ENCODE data around the gene PFKM.

The PFKM gene

DNA sequence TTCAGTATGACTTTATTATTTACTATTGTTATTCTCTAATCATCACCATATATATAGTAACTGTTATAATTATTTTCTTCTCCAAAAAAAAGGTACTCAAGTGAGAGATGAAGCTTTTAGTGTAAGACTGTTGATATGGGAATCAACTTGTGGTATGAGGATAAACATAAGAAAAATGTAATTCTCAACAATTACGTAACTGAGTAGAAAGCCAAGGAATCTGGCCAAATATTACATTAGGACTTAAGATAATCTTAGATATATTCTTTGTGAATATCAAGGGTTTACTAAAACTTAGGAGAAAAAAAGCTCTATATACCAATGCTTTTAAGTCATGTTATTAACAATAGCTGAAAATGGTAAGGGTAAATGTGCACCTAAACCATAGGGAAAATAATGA, 26.6 kb upstream of the PFKM start:
- no peak overlapping the region for H3K4me3 ChIP-seq (ENCODE audit: low read depth, low read length)
- no peak for TF ChIP-seq CTCF (IDR thresholded peaks at IDR 0.05; ENCODE audit: borderline replicate concordance, insufficient read depth, low read depth, low read length)

- peak overlapping the region; percentile 79 for H3K4me3 ChIP-seq (ENCODE audit: low read depth, low read length)
- TF ChIP-seq CTCF (IDR thresholded peaks at IDR 0.05; ENCODE audit: borderline replicate concordance, insufficient read depth, low read depth, low read length) = no peak
Observed at GRCh38 chr12:48104531-48104930, 14.6 kb upstream of the PFKM start.

- no peak for TF ChIP-seq CTCF (IDR thresholded peaks at IDR 0.05; ENCODE audit: borderline replicate concordance, insufficient read depth, low read depth, low read length)
- peak overlapping the region; percentile 79 for H3K4me3 ChIP-seq (ENCODE audit: low read depth, low read length)
Observed at GRCh38 chr12:48105321-48105866, 13.8 kb upstream of the PFKM start.

DNA sequence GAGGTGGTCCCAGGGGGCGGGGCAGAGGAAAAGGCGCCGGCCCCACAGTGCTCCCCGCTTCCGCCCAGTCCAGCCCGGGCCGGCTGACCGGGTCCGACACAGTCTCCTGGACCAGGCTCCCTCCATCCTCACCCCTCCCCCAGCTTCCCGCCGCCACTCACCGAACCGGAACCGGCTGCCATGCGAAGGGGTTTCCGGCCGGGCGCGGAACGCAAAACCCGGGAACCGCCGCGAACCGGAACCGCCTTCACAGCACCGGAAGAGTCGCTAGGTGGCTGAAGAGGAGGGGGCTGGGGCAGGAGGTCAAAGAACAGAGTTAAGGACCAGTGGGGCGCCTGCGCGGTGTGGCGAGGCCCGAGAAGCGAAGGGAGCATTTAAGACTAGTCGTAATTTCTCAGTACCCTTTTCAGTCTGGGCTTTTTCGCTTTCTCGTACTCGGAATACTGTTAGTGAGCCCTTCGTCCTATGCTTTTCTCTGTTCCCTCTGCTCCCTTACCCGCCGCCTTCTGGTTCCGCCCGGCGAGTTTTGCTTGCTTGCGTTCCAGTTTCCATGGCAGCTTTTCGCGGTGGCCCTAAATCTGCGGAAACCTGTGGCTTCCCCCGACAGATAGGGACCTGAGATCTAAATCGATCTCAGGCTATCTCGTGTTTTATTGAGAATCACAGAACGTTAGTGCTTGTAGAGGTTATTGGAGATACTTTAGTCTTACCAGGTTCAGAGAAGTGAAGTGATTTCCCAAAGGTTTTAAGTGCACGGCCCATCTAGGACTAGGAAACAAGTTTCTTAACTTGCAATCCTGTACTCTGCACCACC, 13.1 kb upstream of the PFKM start, which contains the start of gene SENP1:
Gene SENP1, minus strand, starts transcription at position 213 of the 814 bp plus-strand sequence. CDS start 4,607 bp downstream, outside the sequence.
- TF ChIP-seq CTCF (IDR thresholded peaks at IDR 0.05; ENCODE audit: borderline replicate concordance, insufficient read depth, low read depth, low read length) = no peak
- peak within 1 kb of the TSS; percentile 79 for H3K4me3 ChIP-seq (ENCODE audit: low read depth, low read length)

- no peak for TF ChIP-seq CTCF (IDR thresholded peaks at IDR 0.05; ENCODE audit: borderline replicate concordance, insufficient read depth, low read depth, low read length)
- H3K4me3 ChIP-seq (ENCODE audit: low read depth, low read length) = peak overlapping the region; percentile 79
Observed at GRCh38 chr12:48106681-48107613, 12.2 kb upstream of the PFKM start.

- TF ChIP-seq CTCF (IDR thresholded peaks at IDR 0.05; ENCODE audit: borderline replicate concordance, insufficient read depth, low read depth, low read length) = no peak
- H3K4me3 ChIP-seq (ENCODE audit: low read depth, low read length) = no peak overlapping the region
Observed at GRCh38 chr12:48109424-48109823, 9.7 kb upstream of the PFKM start.

All from GM12875 (cell line).